Neural cell (in vitro differentiated cells): ENCODE data around the gene CPSF7.

Experiments
- EZH2 ChIP-seq: fragments of 200-600, 300-800 bp; shearing (Covaris generic), sonication (generic); IDR thresholded peaks from 2 replicates; pipeline ENCODE4 v1.6.1; 2014; ENCODE audit warnings: antibody characterized with exemption, low read length, borderline replicate concordance, mild to moderate bottlenecking; ENCODE audit not compliant: insufficient read depth, poor library complexity, severe bottlenecking
- MXI1 ChIP-seq: fragments of 450-650 bp; conservative IDR thresholded peaks from 2 replicates; pipeline ENCODE4 v1.6.1; 2014; ENCODE audit warnings: antibody characterized with exemption, mild to moderate bottlenecking; ENCODE audit not compliant: poor library complexity, severe bottlenecking
- POLR2AphosphoS5 ChIP-seq: IDR thresholded peaks from 2 replicates; pipeline ENCODE4 v1.6.1; 2012
- SMC3 ChIP-seq: fragments of 450-650 bp; conservative IDR thresholded peaks from 2 replicates; pipeline ENCODE4 v1.6.1; 2014; ENCODE audit warnings: antibody characterized with exemption, mild to moderate bottlenecking, moderate library complexity; ENCODE audit not compliant: poor library complexity
- TAF1 ChIP-seq: IDR thresholded peaks from 2 replicates; pipeline ENCODE4 v1.6.1; 2012; ENCODE audit warnings: low read depth
- TF ChIP-seq, protein P1 (sequence below): fragments of 450-650 bp; IDR thresholded peaks from 2 replicates; pipeline ENCODE4 v1.5.1; 2014; ENCODE audit warnings: antibody characterized with exemption, mild to moderate bottlenecking, moderate library complexity; ENCODE audit not compliant: poor library complexity, severe bottlenecking

DNA sequence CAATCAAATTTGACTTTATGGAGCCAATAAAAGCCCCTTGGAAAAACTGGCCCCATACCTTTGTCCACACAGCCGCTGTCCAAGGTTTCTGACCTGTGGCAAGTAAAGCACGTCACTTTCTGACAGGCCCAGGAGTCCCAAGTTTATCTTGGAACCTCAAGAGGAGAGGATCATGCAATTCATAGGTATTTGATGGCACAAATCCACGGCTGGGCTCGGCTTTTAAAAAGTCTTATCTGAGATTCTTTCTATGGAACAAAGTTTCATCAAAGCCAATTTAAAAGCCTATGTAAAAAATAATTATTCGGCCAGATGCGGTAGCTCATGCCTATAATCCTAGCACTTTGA is 54.0 kb downstream of the CPSF7 start:
- TF ChIP-seq, protein P1, sequence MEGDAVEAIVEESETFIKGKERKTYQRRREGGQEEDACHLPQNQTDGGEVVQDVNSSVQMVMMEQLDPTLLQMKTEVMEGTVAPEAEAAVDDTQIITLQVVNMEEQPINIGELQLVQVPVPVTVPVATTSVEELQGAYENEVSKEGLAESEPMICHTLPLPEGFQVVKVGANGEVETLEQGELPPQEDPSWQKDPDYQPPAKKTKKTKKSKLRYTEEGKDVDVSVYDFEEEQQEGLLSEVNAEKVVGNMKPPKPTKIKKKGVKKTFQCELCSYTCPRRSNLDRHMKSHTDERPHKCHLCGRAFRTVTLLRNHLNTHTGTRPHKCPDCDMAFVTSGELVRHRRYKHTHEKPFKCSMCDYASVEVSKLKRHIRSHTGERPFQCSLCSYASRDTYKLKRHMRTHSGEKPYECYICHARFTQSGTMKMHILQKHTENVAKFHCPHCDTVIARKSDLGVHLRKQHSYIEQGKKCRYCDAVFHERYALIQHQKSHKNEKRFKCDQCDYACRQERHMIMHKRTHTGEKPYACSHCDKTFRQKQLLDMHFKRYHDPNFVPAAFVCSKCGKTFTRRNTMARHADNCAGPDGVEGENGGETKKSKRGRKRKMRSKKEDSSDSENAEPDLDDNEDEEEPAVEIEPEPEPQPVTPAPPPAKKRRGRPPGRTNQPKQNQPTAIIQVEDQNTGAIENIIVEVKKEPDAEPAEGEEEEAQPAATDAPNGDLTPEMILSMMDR, result no peak
- TF ChIP-seq EZH2 (no peak), MXI1 (no peak), POLR2AphosphoS5 (no peak), TAF1 (no peak), SMC3 (no peak)
